GM12878 (cell line): ENCODE measurements around the gene RALGAPB.

Source experiments
- BHLHE40 ChIP-seq, 2 experiments: fragments of 450-650 bp in 1 of 2; IDR thresholded peaks; 2 replicates each; pipeline ENCODE4 v1.6.1; 2011 to 2017; ENCODE audit warnings: low read depth in 2 of 2, borderline replicate concordance in 1 of 2, improper control_type of control experiment in 1 of 2, low read length in 1 of 2, mild to moderate bottlenecking in 1 of 2
- IKZF1 ChIP-seq: fragments of 450-650 bp; conservative IDR thresholded peaks from 2 replicates; pipeline ENCODE4 v1.6.1; 2017; ENCODE audit warnings: antibody characterized with exemption, mild to moderate bottlenecking
- MYC ChIP-seq: IDR thresholded peaks from 2 replicates; pipeline ENCODE4 v1.6.1; 2011; ENCODE audit warnings: mild to moderate bottlenecking, low read length, moderate library complexity, inconsistent platforms; ENCODE audit not compliant: insufficient read depth, insufficient replicate concordance, insufficient read length, severe bottlenecking
- NRF1 ChIP-seq: conservative IDR thresholded peaks from 2 replicates; pipeline ENCODE4 v1.6.1; 2011; ENCODE audit warnings: mild to moderate bottlenecking, low read depth, low read length, improper control_type of control experiment
- PAX8 ChIP-seq: fragments of 450-650 bp; IDR thresholded peaks from 2 replicates; pipeline ENCODE4 v1.6.1; 2017; ENCODE audit warnings: mild to moderate bottlenecking, moderate library complexity
- POLR2AphosphoS2 ChIP-seq: IDR thresholded peaks from 2 replicates; pipeline ENCODE4 v1.6.1; 2011; ENCODE audit warnings: low read depth, mild to moderate bottlenecking, low read length, improper control_type of control experiment, moderate library complexity
- TARDBP ChIP-seq: IDR thresholded peaks from 2 replicates; pipeline ENCODE4 v1.6.1; 2016; ENCODE audit warnings: borderline replicate concordance
- ZNF24 ChIP-seq: fragments of 450-650 bp; IDR thresholded peaks from 2 replicates; pipeline ENCODE4 v1.6.1; 2017; ENCODE audit warnings: antibody characterized with exemption, mild to moderate bottlenecking
- TF ChIP-seq, protein P1 (sequence below): IDR thresholded peaks from 2 replicates; pipeline ENCODE4 v1.6.1; 2011; ENCODE audit warnings: low read depth, mild to moderate bottlenecking, low read length, moderate library complexity, borderline replicate concordance; ENCODE audit errors: extremely low read depth
- TF ChIP-seq, protein P2 (sequence below), 3 experiments: IDR thresholded peaks in 2 of 3; conservative IDR thresholded peaks in 1 of 3; 2 replicates each; pipeline ENCODE4 v1.5.1; 2011; ENCODE audit warnings: low read depth in 3 of 3, low read length in 3 of 3, mild to moderate bottlenecking in 3 of 3, control low read depth in 2 of 3, moderate library complexity in 2 of 3, inconsistent platforms in 1 of 3, mixed read lengths in 1 of 3; ENCODE audit not compliant: control insufficient read depth in 2 of 3, insufficient read depth in 1 of 3; ENCODE audit errors: extremely low read depth in 1 of 3

GRCh38 chr20:38623061-38623460 lies 150.4 kb downstream of the RALGAPB start:
- TF ChIP-seq PAX8 = no peak
- TF ChIP-seq, protein P1, sequence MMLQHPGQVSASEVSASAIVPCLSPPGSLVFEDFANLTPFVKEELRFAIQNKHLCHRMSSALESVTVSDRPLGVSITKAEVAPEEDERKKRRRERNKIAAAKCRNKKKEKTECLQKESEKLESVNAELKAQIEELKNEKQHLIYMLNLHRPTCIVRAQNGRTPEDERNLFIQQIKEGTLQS = no peak
- TF ChIP-seq POLR2AphosphoS2 = no peak
- TF ChIP-seq ZNF24 = no peak
- no peak for TF ChIP-seq NRF1
- no peak for TF ChIP-seq IKZF1
- TF ChIP-seq, protein P2, sequence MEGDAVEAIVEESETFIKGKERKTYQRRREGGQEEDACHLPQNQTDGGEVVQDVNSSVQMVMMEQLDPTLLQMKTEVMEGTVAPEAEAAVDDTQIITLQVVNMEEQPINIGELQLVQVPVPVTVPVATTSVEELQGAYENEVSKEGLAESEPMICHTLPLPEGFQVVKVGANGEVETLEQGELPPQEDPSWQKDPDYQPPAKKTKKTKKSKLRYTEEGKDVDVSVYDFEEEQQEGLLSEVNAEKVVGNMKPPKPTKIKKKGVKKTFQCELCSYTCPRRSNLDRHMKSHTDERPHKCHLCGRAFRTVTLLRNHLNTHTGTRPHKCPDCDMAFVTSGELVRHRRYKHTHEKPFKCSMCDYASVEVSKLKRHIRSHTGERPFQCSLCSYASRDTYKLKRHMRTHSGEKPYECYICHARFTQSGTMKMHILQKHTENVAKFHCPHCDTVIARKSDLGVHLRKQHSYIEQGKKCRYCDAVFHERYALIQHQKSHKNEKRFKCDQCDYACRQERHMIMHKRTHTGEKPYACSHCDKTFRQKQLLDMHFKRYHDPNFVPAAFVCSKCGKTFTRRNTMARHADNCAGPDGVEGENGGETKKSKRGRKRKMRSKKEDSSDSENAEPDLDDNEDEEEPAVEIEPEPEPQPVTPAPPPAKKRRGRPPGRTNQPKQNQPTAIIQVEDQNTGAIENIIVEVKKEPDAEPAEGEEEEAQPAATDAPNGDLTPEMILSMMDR (IDR thresholded peaks at IDR 0.05 in 2 of 3, conservative IDR thresholded peaks at IDR 0.05 in 1 of 3; ENCODE audit: control insufficient read depth in 2 of 3, extremely low read depth in 1 of 3, insufficient read depth in 1 of 3, low read depth in 3 of 3, low read length in 3 of 3) = no peak
- TF ChIP-seq TARDBP = no peak
- no peak for TF ChIP-seq BHLHE40 (IDR thresholded peaks at IDR 0.05; ENCODE audit: borderline replicate concordance in 1 of 2, low read depth in 2 of 2, low read length in 1 of 2)
- no peak for TF ChIP-seq MYC
